ENCODE measurements around the gene ENPP1.
A peak's percentile ranks its signal among the peaks of the same experiment; 100 is the strongest.

The ENPP1 gene

DNA sequence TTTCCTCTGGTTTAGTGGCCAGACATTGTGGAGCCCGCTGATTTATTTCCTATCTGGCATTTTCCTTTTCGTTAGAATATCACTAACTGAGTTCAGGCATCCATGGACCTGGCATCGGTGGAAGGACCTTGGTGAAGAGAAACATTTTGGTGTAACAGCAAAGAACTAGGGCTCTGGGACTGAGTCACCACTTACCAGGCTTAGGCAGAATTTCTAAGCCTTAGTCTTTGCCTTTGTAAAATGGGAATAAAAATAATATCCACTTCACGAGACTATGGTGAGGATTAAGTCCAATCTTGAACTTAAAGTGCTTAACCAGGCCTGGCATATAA lies 42.0 kb upstream of the ENPP1 start:
- H3K27ac ChIP-seq: peak overlapping the region; percentile 100
- TF ChIP-seq POLR2AphosphoS5 (IDR thresholded peaks at IDR 0.05; ENCODE audit: borderline replicate concordance, low read depth, low read length): no peak
- TF ChIP-seq EZH2 (IDR thresholded peaks at IDR 0.05): no peak
- TF ChIP-seq FOXP2 (optimal IDR thresholded peaks at IDR 0.05; ENCODE audit: control extremely low read depth, extremely low read length, insufficient read depth): no peak
- peak overlapping the region; percentile 44 for H3K9ac ChIP-seq (ENCODE audit: insufficient read length)
- H3K9me3 ChIP-seq (ENCODE audit: low read depth, low read length): no peaks in the 10 kb centered on the region
- no peaks in the 10 kb centered on the region for H3K36me3 ChIP-seq (ENCODE audit: insufficient read depth, low read length)
- DNase-seq (ENCODE audit: low read depth, low spot score): no peak
- peak overlapping the region; percentile 62 for H3K4me3 ChIP-seq

DNA sequence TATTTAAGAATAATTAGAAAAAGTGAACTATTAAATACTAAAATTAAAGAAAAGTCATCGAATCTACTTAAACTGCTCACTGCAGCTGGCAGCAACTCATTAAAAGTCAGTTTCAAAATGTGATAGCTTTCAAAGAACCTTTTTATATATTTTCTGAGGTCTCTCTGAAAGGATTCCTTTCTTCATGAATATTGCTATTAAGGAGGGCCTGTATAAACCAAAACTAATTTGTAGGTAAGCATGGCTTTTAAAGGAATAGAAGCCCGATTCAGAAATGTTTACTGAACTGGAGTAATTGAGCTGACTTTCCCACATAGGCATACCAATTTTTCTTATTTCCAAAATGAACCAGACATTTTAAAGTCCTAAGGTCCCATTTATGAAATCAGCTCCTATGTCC lies 41.2 kb upstream of the ENPP1 start:
- Histone ChIP-seq H3K4me3 (peak overlapping the region; percentile 14; the same call in 1 of the 2 replicates), H3K27ac (peak overlapping the region; percentile 100), H3K36me3 (ENCODE audit: insufficient read depth, low read length) (no peaks in the 10 kb centered on the region), H3K9ac (ENCODE audit: insufficient read length) (peak overlapping the region; percentile 44), H3K9me3 (ENCODE audit: low read depth, low read length) (no peaks in the 10 kb centered on the region)
- no peak for DNase-seq (ENCODE audit: low read depth, low spot score)
- TF ChIP-seq EZH2 (IDR thresholded peaks at IDR 0.05): no peak
- TF ChIP-seq FOXP2 (optimal IDR thresholded peaks at IDR 0.05; ENCODE audit: control extremely low read depth, extremely low read length, insufficient read depth): no peak
- no peak for TF ChIP-seq POLR2AphosphoS5 (IDR thresholded peaks at IDR 0.05; ENCODE audit: borderline replicate concordance, low read depth, low read length)

- Histone ChIP-seq H3K4me3 (no peak overlapping the region), H3K9me3 (ENCODE audit: low read depth, low read length) (no peaks in the 10 kb centered on the region), H3K36me3 (ENCODE audit: insufficient read depth, low read length) (no peaks in the 10 kb centered on the region), H3K27ac (no peak overlapping the region), H3K9ac (ENCODE audit: insufficient read length) (no peak overlapping the region)
- TF ChIP-seq POLR2AphosphoS5 (IDR thresholded peaks at IDR 0.05; ENCODE audit: borderline replicate concordance, low read depth, low read length) (no peak), EZH2 (IDR thresholded peaks at IDR 0.05) (no peak), FOXP2 (optimal IDR thresholded peaks at IDR 0.05; ENCODE audit: control extremely low read depth, extremely low read length, insufficient read depth) (no peak)
- DNase-seq (ENCODE audit: low read depth, low spot score): no peak
Measured at GRCh38 chr6:131768964-131769363, 38.9 kb upstream of the ENPP1 start.

- Histone ChIP-seq H3K9ac (ENCODE audit: insufficient read length) (no peak overlapping the region), H3K27ac (no peak overlapping the region), H3K9me3 (ENCODE audit: low read depth, low read length) (no peaks in the 10 kb centered on the region), H3K4me3 (no peak overlapping the region), H3K36me3 (ENCODE audit: insufficient read depth, low read length) (no peaks in the 10 kb centered on the region)
- TF ChIP-seq FOXP2 (optimal IDR thresholded peaks at IDR 0.05; ENCODE audit: control extremely low read depth, extremely low read length, insufficient read depth) (no peak), POLR2AphosphoS5 (IDR thresholded peaks at IDR 0.05; ENCODE audit: borderline replicate concordance, low read depth, low read length) (no peak), EZH2 (IDR thresholded peaks at IDR 0.05) (no peak)
- DNase-seq (ENCODE audit: low read depth, low spot score): no peak
Measured at GRCh38 chr6:131769385-131770141, 38.3 kb upstream of the ENPP1 start.

GRCh38 chr6:131770776-131771175 lies 37.0 kb upstream of the ENPP1 start:
- H3K4me3 ChIP-seq: no peak overlapping the region
- H3K9ac ChIP-seq (ENCODE audit: insufficient read length): no peak overlapping the region
- no peak for TF ChIP-seq POLR2AphosphoS5 (IDR thresholded peaks at IDR 0.05; ENCODE audit: borderline replicate concordance, low read depth, low read length)
- no peak for TF ChIP-seq FOXP2 (optimal IDR thresholded peaks at IDR 0.05; ENCODE audit: control extremely low read depth, extremely low read length, insufficient read depth)
- TF ChIP-seq EZH2 (IDR thresholded peaks at IDR 0.05): no peak
- no peak for DNase-seq (ENCODE audit: low read depth, low spot score)
- H3K36me3 ChIP-seq (ENCODE audit: insufficient read depth, low read length): no peaks in the 10 kb centered on the region
- H3K9me3 ChIP-seq (ENCODE audit: low read depth, low read length): no peaks in the 10 kb centered on the region
- no peak overlapping the region for H3K27ac ChIP-seq

DNA sequence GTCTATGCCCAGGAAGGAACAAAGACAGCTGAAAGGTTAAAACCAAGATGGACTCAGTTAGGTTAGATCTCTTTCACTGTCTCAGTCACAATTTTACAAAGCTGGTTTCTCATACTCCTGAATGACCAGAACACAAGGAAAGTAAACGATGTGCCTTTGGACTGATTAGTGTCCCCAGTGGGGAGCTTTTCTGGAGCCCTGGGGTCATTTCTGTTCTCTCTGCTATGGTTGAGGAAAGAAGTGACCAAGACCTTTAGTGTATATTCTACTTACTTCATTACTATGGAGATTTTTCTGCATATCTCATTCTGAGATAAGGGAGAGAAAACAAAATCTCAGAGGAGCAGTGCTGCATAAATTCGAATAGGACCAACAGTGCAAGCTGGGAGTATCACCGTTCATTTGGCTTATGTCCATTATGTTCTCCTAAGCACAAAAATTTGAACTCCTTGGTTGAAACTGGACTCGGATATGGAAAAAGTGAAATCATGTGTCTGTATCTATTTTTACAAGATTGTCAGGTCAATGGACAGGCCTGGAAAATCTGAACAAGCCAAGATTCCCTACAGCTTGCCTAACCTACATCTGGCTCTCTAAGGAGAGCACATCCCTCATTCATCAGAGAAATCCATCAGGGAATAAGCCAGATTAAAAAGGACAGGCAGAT lies 34.4 kb upstream of the ENPP1 start:
- Histone ChIP-seq H3K9ac (ENCODE audit: insufficient read length) (no peak overlapping the region), H3K36me3 (ENCODE audit: insufficient read depth, low read length) (no peaks in the 10 kb centered on the region), H3K9me3 (ENCODE audit: low read depth, low read length) (no peaks in the 10 kb centered on the region), H3K4me3 (no peak overlapping the region), H3K27ac (no peak overlapping the region)
- DNase-seq (ENCODE audit: low read depth, low spot score): no peak
- no peak for TF ChIP-seq POLR2AphosphoS5 (IDR thresholded peaks at IDR 0.05; ENCODE audit: borderline replicate concordance, low read depth, low read length)

- H3K9me3 ChIP-seq (ENCODE audit: low read depth, low read length): no peaks in the 10 kb centered on the region
- H3K4me3 ChIP-seq: no peak overlapping the region
- H3K36me3 ChIP-seq (ENCODE audit: insufficient read depth, low read length): no peaks in the 10 kb centered on the region
- no peak overlapping the region for H3K27ac ChIP-seq
- DNase-seq (ENCODE audit: low read depth, low spot score): no peak
- no peak overlapping the region for H3K9ac ChIP-seq (ENCODE audit: insufficient read length)
- TF ChIP-seq POLR2AphosphoS5 (IDR thresholded peaks at IDR 0.05; ENCODE audit: borderline replicate concordance, low read depth, low read length) (no peak), EZH2 (IDR thresholded peaks at IDR 0.05) (no peak), FOXP2 (optimal IDR thresholded peaks at IDR 0.05; ENCODE audit: control extremely low read depth, extremely low read length, insufficient read depth) (no peak)
Measured at GRCh38 chr6:131775886-131776285, 31.9 kb upstream of the ENPP1 start.

GRCh38 chr6:131776985-131777384 lies 30.8 kb upstream of the ENPP1 start:
- TF ChIP-seq POLR2AphosphoS5 (IDR thresholded peaks at IDR 0.05; ENCODE audit: borderline replicate concordance, low read depth, low read length) (no peak), EZH2 (IDR thresholded peaks at IDR 0.05) (no peak)
- H3K9me3 ChIP-seq (ENCODE audit: low read depth, low read length): no peaks in the 10 kb centered on the region
- DNase-seq (ENCODE audit: low read depth, low spot score): no peak

GRCh38 chr6:131778169-131778568 lies 29.7 kb upstream of the ENPP1 start:
- DNase-seq (ENCODE audit: low read depth, low spot score): no peak
- no peak overlapping the region for H3K9ac ChIP-seq (ENCODE audit: insufficient read length)
- no peaks in the 10 kb centered on the region for H3K36me3 ChIP-seq (ENCODE audit: insufficient read depth, low read length)
- no peak overlapping the region for H3K27ac ChIP-seq
- no peaks in the 10 kb centered on the region for H3K9me3 ChIP-seq (ENCODE audit: low read depth, low read length)
- no peak overlapping the region for H3K4me3 ChIP-seq
- TF ChIP-seq POLR2AphosphoS5 (IDR thresholded peaks at IDR 0.05; ENCODE audit: borderline replicate concordance, low read depth, low read length): no peak
- no peak for TF ChIP-seq EZH2 (IDR thresholded peaks at IDR 0.05)
- TF ChIP-seq FOXP2 (optimal IDR thresholded peaks at IDR 0.05; ENCODE audit: control extremely low read depth, extremely low read length, insufficient read depth): no peak

More at GRCh38 chr6:131776985-131777384, 30.8 kb upstream of the ENPP1 start:
- H3K36me3 ChIP-seq (ENCODE audit: insufficient read depth, low read length): no peaks in the 10 kb centered on the region
- no peak overlapping the region for H3K4me3 ChIP-seq
- H3K27ac ChIP-seq: no peak overlapping the region
- H3K9ac ChIP-seq (ENCODE audit: insufficient read length): no peak overlapping the region
